ENCODE results near the gene CYP46A1. TPM values are rescaled to one million over a fixed set of nuclear protein-coding genes. Genes with fewer than 3 reads are reported as not detected.

The CYP46A1 gene
- total and polyA plus RNA-seq, 4 experiments from 2014 or later, result 0.15 to 0.36 TPM; not detected in 2

DNA sequence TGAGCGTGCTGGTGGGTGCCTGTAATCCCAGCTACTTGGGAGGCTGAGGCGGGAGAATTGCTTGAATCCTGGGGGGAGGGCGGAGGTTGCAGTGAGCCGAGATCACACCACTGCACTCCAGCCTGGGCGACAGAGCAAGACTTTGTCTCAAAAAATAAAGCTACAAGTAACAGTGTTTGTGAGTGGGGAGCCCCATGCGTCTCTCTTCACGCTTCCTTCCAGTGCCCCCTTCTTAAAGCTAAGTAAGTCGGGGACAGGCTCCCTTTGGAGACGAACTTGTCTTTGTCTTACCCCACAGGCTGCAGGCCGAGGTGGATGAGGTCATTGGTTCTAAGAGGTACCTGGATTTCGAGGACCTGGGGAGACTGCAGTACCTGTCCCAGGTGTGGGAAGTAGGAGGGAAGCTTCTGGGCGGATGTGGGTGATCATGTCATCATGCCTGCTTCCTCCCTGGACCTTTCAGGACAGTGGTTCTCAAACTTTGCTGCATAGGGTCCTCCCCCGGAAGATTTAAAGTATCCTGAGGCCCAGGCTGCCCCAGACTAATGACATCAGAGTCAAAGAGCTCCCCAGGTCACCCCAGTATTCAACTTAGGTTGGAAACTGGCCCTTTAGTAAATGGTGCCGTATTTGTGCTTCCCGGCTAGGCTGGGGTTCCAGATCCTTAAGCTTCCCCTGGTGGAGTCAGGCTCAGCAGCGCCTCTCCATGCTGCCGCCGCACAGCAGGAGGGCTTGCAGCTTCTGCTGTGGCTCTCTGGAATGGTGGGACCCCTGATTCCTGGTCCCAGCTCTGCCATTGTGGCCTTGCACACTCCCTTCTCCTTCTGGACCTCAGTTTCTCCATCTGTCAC lies 37.1 kb downstream of the CYP46A1 start:
- H3K4me3 Mint-ChIP-seq, result no peak overlapping the region
- no peaks in the 10 kb centered on the region for H3K36me3 Mint-ChIP-seq
- no peaks in the 10 kb centered on the region for H3K9me3 ChIP-seq (ENCODE audit: control insufficient read depth in 1 of 2, low read length in 2 of 2)
- H3K4me1 ChIP-seq (ENCODE audit: insufficient read depth, low read length), result no peaks in the 10 kb centered on the region
- H3K4me1 Mint-ChIP-seq, result peaks cover 0 to 2% (median 0%) of the 10 kb centered on the region in 4 donors
- CTCF ChIA-PET (ENCODE audit: partially characterized antibody), result interaction anchor here (0.7 to 1.2 kb wide), 2 partner anchors 9 to 1825 kb away, joined by 4 to 5 read pairs; no protein-coding TSS in a partner anchor
- no peak overlapping the region for H3K4me3 ChIP-seq (ENCODE audit: low read length in 2 of 2)
- intact Hi-C loops (cut with micrococcal nuclease), result no loop called here
- no peaks in the 10 kb centered on the region for H3K9me3 Mint-ChIP-seq
- H3K36me3 ChIP-seq (ENCODE audit: insufficient read depth, low read length), result no peaks in the 10 kb centered on the region
- no peak for DNase-seq
- H3K27me3 ChIP-seq (ENCODE audit: insufficient read depth, low read length), result no peaks in the 10 kb centered on the region
- no peak overlapping the region for H3K27ac Mint-ChIP-seq
- POLR2A ChIA-PET (ENCODE audit: partially characterized antibody), result no interaction called here
- peaks cover 4 to 12% of the 10 kb centered on the region in 2 donors for H3K27me3 Mint-ChIP-seq
- H3K27ac ChIP-seq (ENCODE audit: low read depth, low read length), result no peak overlapping the region

- Histone ChIP-seq H3K27me3 (ENCODE audit: insufficient read depth, low read length) (no peaks in the 10 kb centered on the region), H3K36me3 (ENCODE audit: insufficient read depth, low read length) (no peaks in the 10 kb centered on the region), H3K27ac (ENCODE audit: low read depth, low read length) (no peak overlapping the region), H3K4me3 (ENCODE audit: low read length in 2 of 2) (no peak overlapping the region), H3K4me1 (ENCODE audit: insufficient read depth, low read length) (no peaks in the 10 kb centered on the region), H3K9me3 (ENCODE audit: control insufficient read depth in 1 of 2, low read length in 2 of 2) (no peaks in the 10 kb centered on the region)
- H3K4me1 Mint-ChIP-seq, result no peaks in the 10 kb centered on the region
- DNase-seq, result no peak
- H3K4me3 Mint-ChIP-seq, result no peak overlapping the region
- POLR2A ChIA-PET (ENCODE audit: partially characterized antibody), result no interaction called here
- H3K27me3 Mint-ChIP-seq, result peaks cover 3 to 14% of the 10 kb centered on the region in 2 donors
- no peaks in the 10 kb centered on the region for H3K36me3 Mint-ChIP-seq
- H3K27ac Mint-ChIP-seq, result no peak overlapping the region
- no peaks in the 10 kb centered on the region for H3K9me3 Mint-ChIP-seq
- CTCF ChIA-PET (ENCODE audit: partially characterized antibody), result no interaction called here
- intact Hi-C loops (cut with micrococcal nuclease), result no loop called here
Observed at GRCh38 chr14:99721792-99722516, 37.9 kb downstream of the CYP46A1 start.

GRCh38 chr14:99722741-99723140 lies 38.6 kb downstream of the CYP46A1 start:
- H3K27ac Mint-ChIP-seq, result no peak overlapping the region

GRCh38 chr14:99724196-99724891 lies 40.2 kb downstream of the CYP46A1 start:
- Mint-ChIP-seq H3K27me3 (peaks cover 7 to 20% of the 10 kb centered on the region in 2 donors), H3K9me3 (no peaks in the 10 kb centered on the region), H3K4me1 (no peaks in the 10 kb centered on the region), H3K36me3 (no peaks in the 10 kb centered on the region), H3K27ac (peak overlapping the region in 2 of 7 donors; percentile 29 to 71), H3K4me3 (no peak overlapping the region)
- POLR2A ChIA-PET (ENCODE audit: partially characterized antibody), result no interaction called here
- Histone ChIP-seq H3K27ac (ENCODE audit: low read depth, low read length) (no peak overlapping the region), H3K4me1 (ENCODE audit: insufficient read depth, low read length) (no peaks in the 10 kb centered on the region), H3K27me3 (ENCODE audit: insufficient read depth, low read length) (no peaks in the 10 kb centered on the region), H3K36me3 (ENCODE audit: insufficient read depth, low read length) (no peaks in the 10 kb centered on the region), H3K9me3 (ENCODE audit: control insufficient read depth in 1 of 2, low read length in 2 of 2) (no peaks in the 10 kb centered on the region), H3K4me3 (ENCODE audit: low read length in 2 of 2) (no peak overlapping the region)
- intact Hi-C loops (cut with micrococcal nuclease), result no loop called here
- DNase-seq, result no peak
- CTCF ChIA-PET (ENCODE audit: partially characterized antibody), result no interaction called here

More at GRCh38 chr14:99722741-99723140, 38.6 kb downstream of the CYP46A1 start:
- H3K9me3 ChIP-seq (ENCODE audit: control insufficient read depth in 1 of 2, low read length in 2 of 2), result no peaks in the 10 kb centered on the region
- ChIA-PET CTCF (ENCODE audit: partially characterized antibody) (no interaction called here), POLR2A (ENCODE audit: partially characterized antibody) (no interaction called here)
- no peaks in the 10 kb centered on the region for H3K36me3 ChIP-seq (ENCODE audit: insufficient read depth, low read length)
- Mint-ChIP-seq H3K4me3 (no peak overlapping the region), H3K36me3 (no peaks in the 10 kb centered on the region), H3K27me3 (peaks cover 3 to 17% of the 10 kb centered on the region in 2 donors), H3K4me1 (no peaks in the 10 kb centered on the region), H3K9me3 (no peaks in the 10 kb centered on the region)
- no peak overlapping the region for H3K4me3 ChIP-seq (ENCODE audit: low read length in 2 of 2)
- no peaks in the 10 kb centered on the region for H3K4me1 ChIP-seq (ENCODE audit: insufficient read depth, low read length)
- H3K27me3 ChIP-seq (ENCODE audit: insufficient read depth, low read length), result no peaks in the 10 kb centered on the region
- H3K27ac ChIP-seq (ENCODE audit: low read depth, low read length), result no peak overlapping the region
- DNase-seq, result no peak
- intact Hi-C loops (cut with micrococcal nuclease), result no loop called here

- H3K4me1 ChIP-seq (ENCODE audit: insufficient read depth, low read length), result no peaks in the 10 kb centered on the region
- no peak overlapping the region for H3K4me3 ChIP-seq (ENCODE audit: low read length in 2 of 2)
- H3K36me3 ChIP-seq (ENCODE audit: insufficient read depth, low read length), result no peaks in the 10 kb centered on the region
- no peaks in the 10 kb centered on the region for H3K4me1 Mint-ChIP-seq
- DNase-seq, result no peak
- no peaks in the 10 kb centered on the region for H3K9me3 Mint-ChIP-seq
- POLR2A ChIA-PET (ENCODE audit: partially characterized antibody), result no interaction called here
- no peak overlapping the region for H3K27ac ChIP-seq (ENCODE audit: low read depth, low read length)
- no peaks in the 10 kb centered on the region for H3K27me3 ChIP-seq (ENCODE audit: insufficient read depth, low read length)
- CTCF ChIA-PET (ENCODE audit: partially characterized antibody), result no interaction called here
- intact Hi-C loops (cut with micrococcal nuclease), result no loop called here
- H3K4me3 Mint-ChIP-seq, result no peak overlapping the region
- no peaks in the 10 kb centered on the region for H3K9me3 ChIP-seq (ENCODE audit: control insufficient read depth in 1 of 2, low read length in 2 of 2)
- no peaks in the 10 kb centered on the region for H3K36me3 Mint-ChIP-seq
- no peak overlapping the region for H3K27ac Mint-ChIP-seq
- peaks cover 9 to 20% of the 10 kb centered on the region in 2 donors for H3K27me3 Mint-ChIP-seq
Observed at GRCh38 chr14:99724939-99725773, 41.1 kb downstream of the CYP46A1 start.

GRCh38 chr14:99725774-99726537 lies 41.9 kb downstream of the CYP46A1 start:
- no peaks in the 10 kb centered on the region for H3K4me1 ChIP-seq (ENCODE audit: insufficient read depth, low read length)
- H3K27ac ChIP-seq (ENCODE audit: low read depth, low read length), result no peak overlapping the region
- H3K4me3 Mint-ChIP-seq, result no peak overlapping the region
- DNase-seq, result no peak
- no peaks in the 10 kb centered on the region for H3K36me3 ChIP-seq (ENCODE audit: insufficient read depth, low read length)
- H3K27me3 ChIP-seq (ENCODE audit: insufficient read depth, low read length), result no peaks in the 10 kb centered on the region
- H3K27me3 Mint-ChIP-seq, result peaks cover 9 to 24% of the 10 kb centered on the region in 2 donors
- H3K36me3 Mint-ChIP-seq, result no peaks in the 10 kb centered on the region
- no peaks in the 10 kb centered on the region for H3K9me3 ChIP-seq (ENCODE audit: control insufficient read depth in 1 of 2, low read length in 2 of 2)
- ChIA-PET POLR2A (ENCODE audit: partially characterized antibody) (no interaction called here), CTCF (ENCODE audit: partially characterized antibody) (no interaction called here)
- intact Hi-C loops (cut with micrococcal nuclease), result no loop called here
- no peaks in the 10 kb centered on the region for H3K9me3 Mint-ChIP-seq
- H3K27ac Mint-ChIP-seq, result no peak overlapping the region
- H3K4me1 Mint-ChIP-seq, result no peaks in the 10 kb centered on the region
- H3K4me3 ChIP-seq (ENCODE audit: low read length in 2 of 2), result no peak overlapping the region
